GM10248 (cell line): ENCODE data around the gene ZBTB12.

ENCODE experiments used
- CTCF ChIA-PET: fragments of 300-600 bp; sonication (Branson Sonifier 250); formaldehyde crosslinking; extraction: SDS; loops from one replicate; lab custom pipeline; 2021; ENCODE audit warnings: antibody characterized with exemption; lab: Yijun Ruan, JAX
- POLR2A ChIA-PET: fragments of 350-650 bp; sonication (Branson Sonifier 250); formaldehyde crosslinking; extraction: SDS; loops from one replicate; lab custom pipeline; 2020; ENCODE audit warnings: antibody characterized with exemption; lab: Yijun Ruan, JAX
- DNase-seq: peaks from one replicate; pipeline ENCODE4 v3.0.0; 2012; ENCODE audit errors: extremely low spot score
- TF ChIP-seq, protein P1 (sequence below): IDR thresholded peaks from 2 replicates; pipeline ENCODE4 v1.5.1; 2012; ENCODE audit warnings: mild to moderate bottlenecking, low read depth; ENCODE audit errors: extremely low read depth, missing control alignments, control extremely low read depth

ZBTB12 gene

DNA sequence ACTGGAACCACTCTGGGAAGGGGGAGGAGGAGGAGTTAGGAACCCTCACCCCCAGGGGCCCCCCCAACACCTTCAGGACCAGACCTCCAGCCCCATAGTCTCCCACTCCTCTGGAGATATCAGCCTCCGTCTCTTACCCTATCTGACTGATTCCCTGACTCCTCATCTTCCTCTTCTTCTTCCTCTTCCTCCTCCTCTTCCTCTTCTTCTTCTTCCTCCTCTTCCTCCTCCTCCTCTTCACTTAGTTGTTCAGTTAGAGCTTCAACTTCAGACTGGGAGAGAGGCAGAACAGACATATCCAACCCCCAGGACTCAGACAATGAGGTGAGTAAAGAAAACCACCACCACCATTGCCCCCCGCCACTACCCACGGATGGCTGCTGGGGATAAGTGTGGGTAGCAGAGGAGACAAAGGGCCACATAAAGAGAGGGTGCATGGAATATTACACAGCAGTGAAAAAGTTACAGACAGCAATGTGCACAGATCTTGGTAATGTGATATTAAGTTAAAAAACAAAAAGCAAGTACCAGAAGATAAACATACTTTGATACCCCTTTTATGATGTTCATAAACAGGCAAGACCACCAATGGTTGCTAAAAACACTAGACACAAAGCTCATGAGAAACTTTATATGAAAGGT is 12.4 kb downstream of the ZBTB12 start:
- CTCF ChIA-PET = interaction anchor here (0.7 to 3.1 kb wide), 8 partner anchors 9 to 228 kb away, joined by 3 to 12 read pairs (median 4); partner anchors contain the start of genes C6orf47 and NEU1
- POLR2A ChIA-PET = no interaction called here
- no peak for DNase-seq
- TF ChIP-seq, protein P1, sequence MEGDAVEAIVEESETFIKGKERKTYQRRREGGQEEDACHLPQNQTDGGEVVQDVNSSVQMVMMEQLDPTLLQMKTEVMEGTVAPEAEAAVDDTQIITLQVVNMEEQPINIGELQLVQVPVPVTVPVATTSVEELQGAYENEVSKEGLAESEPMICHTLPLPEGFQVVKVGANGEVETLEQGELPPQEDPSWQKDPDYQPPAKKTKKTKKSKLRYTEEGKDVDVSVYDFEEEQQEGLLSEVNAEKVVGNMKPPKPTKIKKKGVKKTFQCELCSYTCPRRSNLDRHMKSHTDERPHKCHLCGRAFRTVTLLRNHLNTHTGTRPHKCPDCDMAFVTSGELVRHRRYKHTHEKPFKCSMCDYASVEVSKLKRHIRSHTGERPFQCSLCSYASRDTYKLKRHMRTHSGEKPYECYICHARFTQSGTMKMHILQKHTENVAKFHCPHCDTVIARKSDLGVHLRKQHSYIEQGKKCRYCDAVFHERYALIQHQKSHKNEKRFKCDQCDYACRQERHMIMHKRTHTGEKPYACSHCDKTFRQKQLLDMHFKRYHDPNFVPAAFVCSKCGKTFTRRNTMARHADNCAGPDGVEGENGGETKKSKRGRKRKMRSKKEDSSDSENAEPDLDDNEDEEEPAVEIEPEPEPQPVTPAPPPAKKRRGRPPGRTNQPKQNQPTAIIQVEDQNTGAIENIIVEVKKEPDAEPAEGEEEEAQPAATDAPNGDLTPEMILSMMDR = no peak

DNA sequence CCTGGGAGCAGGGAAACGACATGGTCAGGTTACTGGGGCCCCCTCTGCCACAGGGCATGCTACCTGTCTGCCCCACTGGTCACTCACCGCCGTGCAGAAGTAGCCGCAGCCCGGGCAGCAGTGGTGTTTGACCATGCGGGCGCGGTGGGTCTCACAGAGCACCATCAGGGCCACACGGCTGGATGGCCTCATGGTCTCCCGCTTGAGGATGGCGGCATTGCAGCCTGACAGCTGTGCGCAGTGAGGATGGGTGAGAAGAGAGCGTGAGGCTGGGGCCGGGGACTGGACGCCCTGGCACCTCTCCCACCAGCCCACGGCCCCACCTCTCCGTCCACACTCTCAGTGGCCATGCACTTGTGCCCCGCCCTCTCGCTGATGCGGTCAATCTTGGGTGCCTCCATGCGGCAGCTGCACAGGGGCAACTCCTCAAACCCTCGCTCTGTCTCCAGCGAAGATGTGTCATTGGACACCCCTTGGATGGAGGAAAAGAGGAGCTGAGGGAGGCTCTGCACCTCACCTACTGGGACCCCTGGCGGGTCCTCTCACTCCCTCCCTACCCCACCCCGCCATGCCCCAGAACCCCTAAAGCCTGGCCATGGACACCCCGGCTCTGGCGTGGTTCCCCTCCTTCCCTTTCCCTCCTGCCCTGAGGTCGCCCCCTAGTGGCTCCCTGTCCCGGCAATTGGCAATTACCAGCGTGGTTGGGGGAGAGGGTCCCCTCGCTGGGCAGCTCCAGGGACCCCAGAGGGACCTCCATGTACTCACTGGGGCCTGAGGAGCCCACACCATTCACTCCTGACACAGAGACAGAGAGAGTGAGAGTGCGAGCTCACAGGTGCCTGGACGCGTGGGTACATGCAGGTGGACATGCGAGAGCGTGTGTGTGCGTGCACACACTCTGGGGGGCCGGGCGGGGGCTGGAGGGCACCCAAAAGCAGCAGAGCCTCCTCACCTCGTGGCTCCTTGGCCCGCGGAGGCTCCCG is 13.3 kb downstream of the ZBTB12 start:
- ChIA-PET CTCF (interaction anchor here (0.7 to 3.1 kb wide), 10 partner anchors 8 to 227 kb away, joined by 3 to 12 read pairs (median 4); partner anchors contain the start of genes C6orf47 and NEU1), POLR2A (no interaction called here)
- TF ChIP-seq, protein P1 = peak; percentile 78
- DNase-seq = peak; percentile 75

DNA sequence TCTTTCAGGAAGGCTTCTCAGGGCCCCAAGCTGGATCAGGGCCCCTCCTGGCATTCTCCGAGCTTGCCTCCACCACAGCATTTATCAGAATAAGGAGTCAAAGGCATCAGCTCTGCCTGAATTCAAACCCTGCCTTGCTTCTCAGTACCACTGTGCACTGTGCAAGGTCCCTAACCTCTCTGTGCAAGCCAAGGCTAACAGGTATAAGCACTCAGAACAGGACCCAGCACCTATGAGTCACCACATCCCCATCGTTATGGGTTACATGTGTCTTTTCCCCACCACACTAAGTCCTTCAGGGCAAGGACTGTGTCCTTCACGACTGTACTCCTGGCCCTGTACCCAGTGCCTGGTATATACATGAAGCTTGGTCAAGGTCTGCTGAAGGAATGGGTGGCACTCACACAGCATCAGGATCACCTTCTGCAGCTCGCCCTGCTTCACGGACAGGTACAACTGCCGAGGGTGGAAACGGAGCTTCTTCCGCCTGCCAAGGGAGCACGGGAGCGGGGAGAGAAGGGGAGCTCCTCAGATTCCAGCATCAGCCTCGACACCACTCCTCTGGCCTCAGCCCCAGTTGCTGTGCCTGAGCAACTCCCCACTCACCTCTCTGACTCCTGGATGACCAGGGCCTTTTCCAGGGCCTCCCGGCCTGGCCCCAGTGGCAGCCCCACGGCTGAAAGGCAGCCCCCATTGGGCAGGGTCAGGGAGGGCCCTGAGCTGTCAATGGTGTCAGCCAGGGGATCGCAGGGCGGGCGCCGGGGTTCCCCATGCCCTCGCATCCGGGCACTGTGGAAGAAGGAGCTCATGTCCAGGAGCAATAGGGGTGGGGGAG is 14.5 kb downstream of the ZBTB12 start:
- DNase-seq = no peak
- CTCF ChIA-PET = interaction anchor here (0.6 to 3.1 kb wide), 7 partner anchors 9 to 207 kb away, joined by 3 to 12 read pairs (median 3); no protein-coding TSS in a partner anchor
- POLR2A ChIA-PET = interaction anchor here (0.6 kb wide), 1 partner anchor 36 kb away, joined by 3 read pairs; no protein-coding TSS in a partner anchor
- TF ChIP-seq, protein P1 = no peak

DNA sequence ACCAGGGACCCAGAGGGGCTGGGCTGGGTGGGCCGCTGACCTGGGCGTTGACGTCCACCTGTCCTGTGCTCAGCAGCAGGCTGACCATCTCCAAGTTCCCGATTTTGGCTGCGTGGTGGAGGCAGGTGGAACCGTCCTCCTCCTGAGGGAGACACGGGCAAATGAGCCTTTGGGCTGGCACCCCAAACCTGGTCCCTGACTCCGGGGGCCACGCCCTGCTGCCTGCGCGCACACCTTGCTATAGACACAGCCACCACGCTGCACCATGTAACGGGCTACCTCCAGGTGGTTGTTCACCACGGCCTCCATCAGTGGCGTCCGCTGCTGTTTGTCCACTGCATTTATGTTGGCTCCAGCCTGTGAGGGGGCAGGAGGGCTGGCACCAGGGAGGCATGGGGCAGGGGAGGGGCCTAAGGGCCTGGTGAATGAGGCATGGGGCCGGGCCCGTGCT is 15.3 kb downstream of the ZBTB12 start:
- CTCF ChIA-PET = interaction anchor here (1.0 to 3.1 kb wide), 2 partner anchors 10 to 23 kb away, joined by 3 to 12 read pairs; no protein-coding TSS in a partner anchor
- TF ChIP-seq, protein P1 = no peak
- DNase-seq = no peak
- POLR2A ChIA-PET = interaction anchor here (0.6 kb wide), 1 partner anchor 35 kb away, joined by 3 read pairs; no protein-coding TSS in a partner anchor

DNA sequence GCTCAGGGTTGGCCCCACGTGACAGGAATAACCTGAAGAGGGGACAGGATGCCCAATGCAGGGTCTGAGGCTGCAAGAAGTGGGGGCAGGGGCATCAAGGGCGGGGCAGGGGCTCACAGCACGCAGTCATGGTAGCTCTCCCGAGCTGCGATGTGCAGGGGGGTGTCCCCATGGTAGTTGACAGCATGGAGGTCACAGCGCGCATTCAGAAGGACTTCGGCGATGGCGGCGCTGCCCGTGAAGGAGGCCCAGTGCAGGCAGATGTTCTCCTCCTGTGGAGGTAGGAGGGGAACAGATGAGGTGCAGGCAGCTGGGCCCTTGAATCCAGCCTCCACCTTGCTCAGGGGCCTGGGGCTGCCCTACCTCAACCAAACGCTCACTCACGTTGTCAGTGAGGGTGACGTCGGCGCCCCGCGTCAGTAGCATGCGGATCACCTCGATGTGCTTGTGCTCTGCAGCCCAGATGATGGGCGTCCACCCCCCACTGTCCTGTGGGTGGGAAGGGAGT is 17.3 kb downstream of the ZBTB12 start:
- TF ChIP-seq, protein P1 = no peak
- ChIA-PET POLR2A (no interaction called here), CTCF (interaction anchor here (2.0 to 2.4 kb wide), 2 partner anchors 22 to 67 kb away, joined by 5 to 6 read pairs; partner anchors contain the start of gene NEU1)
- DNase-seq = no peak
